ENCODE results near the gene PTBP1. TPM values are rescaled to one million over a fixed set of nuclear protein-coding genes. Genes with fewer than 3 reads are reported as not detected.
A peak's percentile ranks its signal among the peaks of the same experiment; 100 is the strongest.

PTBP1 gene
- total and polyA plus RNA-seq, 3 donors from 2014 or later: 116 to 196 (median 168) TPM

DNA sequence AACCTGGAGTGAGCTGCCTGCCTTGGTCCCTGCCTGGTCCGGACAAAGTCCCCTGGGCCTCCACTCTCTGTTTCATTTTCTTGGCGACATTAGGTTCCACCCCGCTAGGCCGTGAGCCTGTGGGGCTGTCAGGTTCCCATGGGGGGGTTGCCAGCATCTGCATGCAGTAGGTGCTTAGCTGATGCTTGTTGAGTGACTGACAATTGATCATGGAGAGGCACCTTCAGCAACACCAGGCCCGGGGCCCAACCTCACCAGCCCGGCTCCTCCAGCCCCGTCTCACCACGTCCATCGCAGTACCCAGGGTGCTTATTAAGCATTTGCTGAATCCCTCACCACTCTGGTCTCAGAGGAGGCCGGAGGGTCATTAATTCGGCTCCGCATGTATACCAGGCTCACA is 33.0 kb upstream of the PTBP1 start:
- DNase-seq: no peak
- TF ChIP-seq, protein P1, sequence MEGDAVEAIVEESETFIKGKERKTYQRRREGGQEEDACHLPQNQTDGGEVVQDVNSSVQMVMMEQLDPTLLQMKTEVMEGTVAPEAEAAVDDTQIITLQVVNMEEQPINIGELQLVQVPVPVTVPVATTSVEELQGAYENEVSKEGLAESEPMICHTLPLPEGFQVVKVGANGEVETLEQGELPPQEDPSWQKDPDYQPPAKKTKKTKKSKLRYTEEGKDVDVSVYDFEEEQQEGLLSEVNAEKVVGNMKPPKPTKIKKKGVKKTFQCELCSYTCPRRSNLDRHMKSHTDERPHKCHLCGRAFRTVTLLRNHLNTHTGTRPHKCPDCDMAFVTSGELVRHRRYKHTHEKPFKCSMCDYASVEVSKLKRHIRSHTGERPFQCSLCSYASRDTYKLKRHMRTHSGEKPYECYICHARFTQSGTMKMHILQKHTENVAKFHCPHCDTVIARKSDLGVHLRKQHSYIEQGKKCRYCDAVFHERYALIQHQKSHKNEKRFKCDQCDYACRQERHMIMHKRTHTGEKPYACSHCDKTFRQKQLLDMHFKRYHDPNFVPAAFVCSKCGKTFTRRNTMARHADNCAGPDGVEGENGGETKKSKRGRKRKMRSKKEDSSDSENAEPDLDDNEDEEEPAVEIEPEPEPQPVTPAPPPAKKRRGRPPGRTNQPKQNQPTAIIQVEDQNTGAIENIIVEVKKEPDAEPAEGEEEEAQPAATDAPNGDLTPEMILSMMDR (IDR thresholded peaks at IDR 0.05): no peak
- TF ChIP-seq POLR2A (IDR thresholded peaks at IDR 0.05): no peak
- Histone ChIP-seq H3K4me3 (no peak overlapping the region), H3K36me3 (ENCODE audit: low read depth, missing control alignments) (no peaks in the 10 kb centered on the region), H3K27ac (no peak overlapping the region), H3K4me1 (no peaks in the 10 kb centered on the region), H3K9me3 (no peaks in the 10 kb centered on the region), H3K27me3 (no peaks in the 10 kb centered on the region)
- 96 to 98% methylated on average over 5 to 12 of the region's 12 CpGs for WGBS, 2 donors
- intact Hi-C loops (cut with DNase I; ENCODE audit: low total_unique reads): no loop called here

DNA sequence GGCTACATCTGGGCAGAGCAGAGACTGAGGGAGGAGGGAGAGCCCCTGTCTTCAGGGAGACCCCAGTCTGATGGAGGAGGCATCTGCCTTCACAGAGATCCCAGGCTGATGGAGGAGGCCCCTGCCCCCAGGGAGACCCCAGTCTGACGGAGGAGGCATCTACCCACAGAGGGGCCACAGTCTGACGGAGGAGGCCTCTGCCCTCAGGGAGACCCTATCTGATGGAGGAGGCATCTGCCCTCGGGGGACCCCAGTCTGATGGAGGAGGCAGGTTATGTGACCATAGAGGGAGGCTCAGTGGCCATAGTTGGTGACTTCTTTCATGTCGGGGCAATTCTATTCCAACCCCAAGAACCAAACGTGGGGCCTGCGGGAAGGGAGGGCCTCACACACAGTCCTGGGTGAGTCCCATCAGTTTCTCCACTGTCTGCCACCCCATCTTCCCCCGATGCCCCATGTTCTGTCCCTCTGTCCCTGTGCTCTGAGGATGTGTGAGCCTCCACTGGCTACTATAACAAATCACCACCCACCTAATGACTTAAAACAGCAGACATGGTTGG is 32.0 kb upstream of the PTBP1 start:
- H3K27me3 ChIP-seq: no peaks in the 10 kb centered on the region
- WGBS, 2 donors: 85 to 89% methylated on average over 5 to 7 of the region's 7 CpGs

DNA sequence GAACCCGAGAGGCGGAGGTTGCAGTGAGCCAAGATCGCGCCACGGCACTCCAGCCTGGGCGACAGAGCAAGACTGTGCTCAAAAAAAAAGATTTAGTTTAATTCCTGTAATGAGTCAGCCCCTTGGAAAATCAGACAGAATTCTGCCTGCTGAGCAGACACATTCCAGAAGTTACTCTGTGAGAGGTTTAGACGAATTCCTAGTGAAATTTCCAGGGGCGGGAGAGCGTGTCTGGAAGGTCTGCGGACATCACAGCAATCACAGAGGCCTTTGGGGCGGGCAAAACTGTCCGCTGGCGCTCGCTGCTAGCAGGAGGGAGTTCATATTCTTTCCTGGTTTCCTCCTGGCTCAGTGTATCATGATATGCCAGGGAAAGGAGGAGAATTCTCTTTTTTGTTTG is 28.8 kb upstream of the PTBP1 start:
- 63 to 76% methylated on average over 14 of the region's 14 CpGs for WGBS, 2 donors
- intact Hi-C loops (cut with DNase I; ENCODE audit: low total_unique reads): no loop called here
- DNase-seq: no peak
- Histone ChIP-seq H3K27ac (no peak overlapping the region), H3K4me1 (no peaks in the 10 kb centered on the region), H3K9me3 (no peaks in the 10 kb centered on the region), H3K27me3 (no peaks in the 10 kb centered on the region), H3K36me3 (ENCODE audit: low read depth, missing control alignments) (no peaks in the 10 kb centered on the region), H3K4me3 (no peak overlapping the region)
- TF ChIP-seq, protein P1 (IDR thresholded peaks at IDR 0.05): no peak
- no peak for TF ChIP-seq POLR2A (IDR thresholded peaks at IDR 0.05)

More for the DNA sequence above, 32.0 kb upstream of the PTBP1 start:
- TF ChIP-seq, protein P1 (IDR thresholded peaks at IDR 0.05): no peak
- no peak for TF ChIP-seq POLR2A (IDR thresholded peaks at IDR 0.05)
- Histone ChIP-seq H3K4me1 (no peaks in the 10 kb centered on the region), H3K4me3 (no peak overlapping the region), H3K9me3 (no peaks in the 10 kb centered on the region), H3K36me3 (ENCODE audit: low read depth, missing control alignments) (no peaks in the 10 kb centered on the region), H3K27ac (no peak overlapping the region)
- intact Hi-C loops (cut with DNase I; ENCODE audit: low total_unique reads): no loop called here
- DNase-seq: no peak

DNA sequence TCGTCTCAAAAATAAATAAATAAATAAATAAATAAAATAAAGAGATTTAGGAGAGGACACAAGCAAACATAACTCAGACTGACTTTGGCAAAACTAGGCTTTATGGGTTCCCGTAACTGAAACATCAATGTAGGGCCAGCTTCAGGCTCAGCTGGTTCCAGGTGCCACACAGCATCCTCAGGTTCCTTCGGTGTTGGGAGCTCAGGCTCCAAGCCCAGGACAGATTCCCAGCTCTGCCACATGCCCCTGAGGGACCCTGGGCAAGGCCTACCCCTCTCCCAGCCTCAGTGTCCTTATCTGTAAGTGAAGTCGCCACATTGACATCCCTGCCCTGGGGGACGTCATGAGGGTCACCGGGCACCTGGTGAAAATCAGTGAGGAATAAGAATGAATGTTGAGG is 27.6 kb upstream of the PTBP1 start:
- TF ChIP-seq, protein P1 (IDR thresholded peaks at IDR 0.05): no peak
- no peak for TF ChIP-seq POLR2A (IDR thresholded peaks at IDR 0.05)
- Histone ChIP-seq H3K27me3 (no peaks in the 10 kb centered on the region), H3K36me3 (ENCODE audit: low read depth, missing control alignments) (no peaks in the 10 kb centered on the region), H3K4me3 (no peak overlapping the region), H3K27ac (no peak overlapping the region), H3K9me3 (no peaks in the 10 kb centered on the region), H3K4me1 (no peaks in the 10 kb centered on the region)
- WGBS, 2 donors: 77 to 92% methylated on average over 6 of the region's 6 CpGs
- DNase-seq: no peak
- intact Hi-C loops (cut with DNase I; ENCODE audit: low total_unique reads): loop anchor here (10.0 kb wide), 1 partner anchor 75 kb away; the partner anchor contains the start of gene PRTN3

DNA sequence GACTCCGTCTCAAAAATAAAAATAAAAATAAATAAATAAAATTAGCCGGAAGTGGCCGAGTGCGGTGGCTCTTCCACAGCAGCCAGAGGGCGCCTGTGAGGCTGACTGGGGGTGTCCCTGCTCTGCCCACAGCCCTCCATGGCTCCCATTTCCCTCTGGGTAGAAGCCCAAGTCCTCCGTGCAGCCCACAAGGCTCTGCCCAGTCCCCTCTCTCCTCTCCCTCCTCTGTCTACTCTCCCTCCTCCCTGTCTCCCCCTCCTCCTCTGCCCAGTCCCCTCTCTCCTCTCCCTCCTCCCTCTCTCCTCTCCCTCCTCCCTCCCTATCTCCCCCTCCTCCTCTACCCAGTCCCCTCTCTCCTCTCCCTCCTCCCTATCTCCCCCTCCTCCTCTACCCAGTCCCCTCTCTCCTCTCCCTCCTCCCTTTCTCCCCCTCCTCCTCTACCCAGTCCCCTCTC is 25.9 kb upstream of the PTBP1 start:
- no peak for DNase-seq
- 28 to 43% methylated on average over 6 of the region's 6 CpGs for WGBS, 2 donors
- intact Hi-C loops (cut with DNase I; ENCODE audit: low total_unique reads): loop anchor here (10.0 kb wide), 1 partner anchor 73 kb away; the partner anchor contains the start of gene PRTN3

More for the DNA sequence above, 25.9 kb upstream of the PTBP1 start:
- H3K36me3 ChIP-seq (ENCODE audit: low read depth, missing control alignments): no peaks in the 10 kb centered on the region
- H3K27ac ChIP-seq: no peak overlapping the region
- H3K4me1 ChIP-seq: no peaks in the 10 kb centered on the region
- H3K9me3 ChIP-seq: no peaks in the 10 kb centered on the region
- TF ChIP-seq, protein P1 (IDR thresholded peaks at IDR 0.05): peak in 2 of 3 experiments; percentile 25 to 31
- no peak for TF ChIP-seq POLR2A (IDR thresholded peaks at IDR 0.05)
- no peaks in the 10 kb centered on the region for H3K27me3 ChIP-seq
- H3K4me3 ChIP-seq: no peak overlapping the region

Data from testis (tissue), 3 donors.